AG04449 (cell line): ENCODE measurements around the gene ALK.

Experiments
- CTCF ChIA-PET: fragments of 350-600 bp; formaldehyde crosslinking; extraction: SDS; loops from one replicate; lab custom pipeline; 2021; ENCODE audit warnings: antibody characterized with exemption; lab: Yijun Ruan, JAX
- POLR2A ChIA-PET: fragments of 400-600, 350-600 bp; formaldehyde crosslinking; extraction: SDS; loops from one replicate; lab custom pipeline; 2020; ENCODE audit warnings: antibody characterized with exemption, inconsistent platforms; lab: Yijun Ruan, JAX
- DNase-seq: peaks from one replicate; pipeline ENCODE4 v3.0.0-alpha.2; 2010; ENCODE audit warnings: low read depth, low spot score
- H3K4me3 ChIP-seq: 2 replicates; pipeline ENCODE4 v1.5.1; 2011; ENCODE audit warnings: low read depth, mild to moderate bottlenecking, control low read depth, low read length
- CTCF ChIP-seq: IDR thresholded peaks from one replicate; pipeline ENCODE4 v1.5.1; 2011; ENCODE audit warnings: mild to moderate bottlenecking, moderate library complexity, low read length, control low read depth, inconsistent platforms; ENCODE audit not compliant: insufficient read depth; ENCODE audit errors: missing control alignments

The ALK gene

GRCh38 chr2:29848566-29849310 lies 72.6 kb downstream of the ALK start:
- DNase-seq: no peak
- TF ChIP-seq CTCF: no peak
- H3K4me3 ChIP-seq: no peak overlapping the region
- CTCF ChIA-PET: interaction anchor here (1.2 to 1.3 kb wide), 2 partner anchors 9 to 539 kb away, joined by 4 to 5 read pairs; no protein-coding TSS in a partner anchor
- POLR2A ChIA-PET: no interaction called here

- CTCF ChIA-PET: interaction anchor here (1.2 to 1.3 kb wide), 2 partner anchors 8 to 538 kb away, joined by 4 to 5 read pairs; no protein-coding TSS in a partner anchor
- POLR2A ChIA-PET: no interaction called here
These were observed 73.5 kb downstream of the ALK start for GRCh38 chr2:29847886-29848285.

GRCh38 chr2:29844713-29845326 lies 76.6 kb downstream of the ALK start:
- ChIA-PET CTCF (no interaction called here), POLR2A (no interaction called here)
- DNase-seq: no peak

More at GRCh38 chr2:29847886-29848285, 73.5 kb downstream of the ALK start:
- TF ChIP-seq CTCF: no peak
- no peak for DNase-seq
- no peak overlapping the region for H3K4me3 ChIP-seq

GRCh38 chr2:29841386-29842004 lies 79.9 kb downstream of the ALK start:
- POLR2A ChIA-PET: no interaction called here
- no peak overlapping the region for H3K4me3 ChIP-seq
- TF ChIP-seq CTCF: peak; percentile 88
- CTCF ChIA-PET: interaction anchor here (0.8 to 2.3 kb wide), 11 partner anchors 15 to 883 kb away, joined by 3 to 27 read pairs (median 3); no protein-coding TSS in a partner anchor
- no peak for DNase-seq

More at GRCh38 chr2:29844713-29845326, 76.6 kb downstream of the ALK start:
- TF ChIP-seq CTCF: no peak
- no peak overlapping the region for H3K4me3 ChIP-seq

GRCh38 chr2:29839306-29839705 lies 82.1 kb downstream of the ALK start:
- no peak for DNase-seq
- ChIA-PET POLR2A (no interaction called here), CTCF (interaction anchor here (1.9 to 2.3 kb wide), 3 partner anchors 9 to 530 kb away, joined by 4 to 27 read pairs (median 4); no protein-coding TSS in a partner anchor)
- H3K4me3 ChIP-seq: no peak overlapping the region
- no peak for TF ChIP-seq CTCF
